ENCODE measurements around the gene CRNN.

CRNN gene

GRCh38 chr1:152426731-152427130, 12.7 kb upstream of the CRNN start:
- no peak for TF ChIP-seq ZFX (IDR thresholded peaks at IDR 0.05; ENCODE audit: borderline replicate concordance)
- TF ChIP-seq CTCF (IDR thresholded peaks at IDR 0.05): no peak
- H3K27ac ChIP-seq: no peak overlapping the region

DNA sequence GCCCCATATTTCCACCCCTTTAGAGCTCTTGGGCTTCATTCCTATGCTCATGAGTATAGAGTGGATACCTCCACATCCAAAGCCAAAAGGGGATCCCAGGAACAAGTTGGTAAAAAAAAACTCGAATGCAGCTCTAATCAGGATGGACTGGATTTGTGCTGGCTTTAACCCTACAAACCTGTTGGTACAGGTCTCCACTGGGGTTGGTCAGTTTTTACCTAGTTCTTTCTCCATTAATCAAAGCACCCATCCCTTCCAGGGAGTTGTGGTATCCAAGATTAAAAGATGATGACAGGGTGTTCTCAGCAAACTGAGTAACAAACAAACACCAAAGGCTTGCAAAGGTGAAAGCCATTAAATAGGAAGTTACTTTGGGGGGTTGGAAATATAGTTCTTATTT, 5.9 kb upstream of the CRNN start:
- no peak for TF ChIP-seq CTCF (IDR thresholded peaks at IDR 0.05)

DNA sequence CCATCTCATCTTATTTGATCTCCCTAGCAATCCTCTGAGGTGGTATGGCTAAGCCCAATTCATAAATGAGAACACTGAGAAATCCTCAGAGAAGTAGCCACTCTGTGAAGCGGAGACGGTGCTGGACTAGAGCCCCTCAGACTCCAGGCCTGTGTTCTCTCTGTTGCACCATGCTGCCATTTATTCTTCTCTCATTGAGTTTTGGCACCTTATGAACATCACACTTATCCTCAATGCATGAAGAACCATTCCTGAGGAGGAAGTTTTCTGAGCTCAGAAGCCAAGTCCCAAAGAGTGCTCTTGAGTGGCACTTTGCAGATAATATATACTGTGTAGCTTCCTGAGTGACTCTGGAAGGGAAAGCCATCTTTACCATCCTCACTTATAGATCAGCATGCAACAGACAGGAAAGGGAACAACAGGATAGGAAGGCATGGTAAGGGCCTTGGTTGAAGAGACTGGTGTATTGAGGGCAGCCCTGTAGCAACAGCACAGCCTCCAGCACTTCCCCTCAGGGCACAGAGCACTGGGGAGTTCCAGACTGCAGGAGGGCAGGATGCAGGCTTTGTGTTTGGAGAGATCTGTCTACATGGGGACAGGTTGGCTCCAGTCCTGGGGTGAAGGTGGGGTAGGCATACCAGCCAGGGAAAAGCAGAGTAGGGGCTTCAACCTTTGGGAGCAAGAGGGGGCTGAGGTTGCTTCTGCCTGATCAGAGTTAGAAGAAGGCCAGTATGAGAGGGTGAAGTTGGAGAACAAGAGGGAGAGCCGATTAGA, 1.6 kb upstream of the CRNN start:
- no peak overlapping the region for H3K27ac ChIP-seq
- TF ChIP-seq ZFX (IDR thresholded peaks at IDR 0.05; ENCODE audit: borderline replicate concordance) (no peak), CTCF (IDR thresholded peaks at IDR 0.05) (no peak)

More for the DNA sequence above, 5.9 kb upstream of the CRNN start:
- no peak overlapping the region for H3K27ac ChIP-seq

- H3K27ac ChIP-seq: no peak overlapping the region
- TF ChIP-seq CTCF (IDR thresholded peaks at IDR 0.05) (no peak), ZFX (IDR thresholded peaks at IDR 0.05; ENCODE audit: borderline replicate concordance) (no peak)
These were observed 1.3 kb downstream of the CRNN start for GRCh38 chr1:152412756-152413155.

DNA sequence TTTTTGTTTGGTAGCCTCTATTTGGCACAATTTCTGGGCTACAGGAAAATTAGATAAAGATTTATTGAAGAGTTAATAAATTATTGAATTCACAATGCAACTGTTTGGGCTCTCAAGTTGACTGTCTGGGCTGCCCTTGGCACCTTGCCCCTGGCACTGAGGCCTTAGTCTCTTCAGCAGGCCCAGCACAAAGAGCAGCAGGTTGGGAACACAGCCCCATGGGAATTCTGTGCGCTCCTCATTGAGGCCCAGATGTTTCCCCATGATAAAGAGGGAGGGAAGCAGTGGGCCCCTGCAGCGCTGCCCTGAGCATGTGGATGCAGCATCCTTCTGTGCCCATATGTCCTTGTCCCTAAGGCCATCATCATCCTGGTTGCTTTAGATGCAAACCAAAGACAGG, 2.9 kb downstream of the CRNN start:
- no peak overlapping the region for H3K27ac ChIP-seq
- TF ChIP-seq ZFX (IDR thresholded peaks at IDR 0.05; ENCODE audit: borderline replicate concordance): no peak
- TF ChIP-seq CTCF (IDR thresholded peaks at IDR 0.05): no peak

DNA sequence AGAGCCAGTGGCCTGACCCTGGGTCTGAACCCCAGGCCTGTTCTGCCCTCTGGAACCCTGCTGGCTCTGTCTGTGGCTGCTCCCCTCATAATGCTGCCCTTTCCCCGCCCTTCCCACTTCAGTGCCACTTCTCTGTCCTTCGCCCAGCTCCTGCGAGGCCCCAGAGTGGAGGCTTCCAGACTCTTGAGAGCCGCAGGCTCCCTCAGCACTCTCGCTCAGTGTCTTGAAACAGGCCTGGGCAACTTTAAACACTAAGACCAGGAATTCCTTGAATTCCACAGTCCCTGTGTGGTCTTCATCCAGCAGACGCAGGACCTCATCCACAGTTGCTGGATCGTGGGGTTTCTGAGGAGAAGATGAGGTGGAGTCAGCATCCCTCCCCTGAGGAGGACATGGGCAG, 3.5 kb downstream of the CRNN start:
- TF ChIP-seq ZFX (IDR thresholded peaks at IDR 0.05; ENCODE audit: borderline replicate concordance) (no peak), CTCF (IDR thresholded peaks at IDR 0.05) (no peak)
- H3K27ac ChIP-seq: no peak overlapping the region

GRCh38 chr1:152410028-152410427, 4.0 kb downstream of the CRNN start:
- H3K27ac ChIP-seq: no peak overlapping the region
- TF ChIP-seq ZFX (IDR thresholded peaks at IDR 0.05; ENCODE audit: borderline replicate concordance): no peak
- no peak for TF ChIP-seq CTCF (IDR thresholded peaks at IDR 0.05)
